Nephron progenitor cell (in vitro differentiated cells): ENCODE results near the gene ENTHD1.

Source experiments
- DNase-seq: peaks from one replicate; pipeline ENCODE4 v3.0.0; 2021
- H3K27ac Mint-ChIP-seq: 2 replicates; pipeline ENCODE4 v1.8.0; 2021; ENCODE audit warnings: mild to moderate bottlenecking, moderate library complexity, mixed read lengths
- H3K27me3 Mint-ChIP-seq: 2 replicates; pipeline ENCODE4 v1.8.0; 2021; ENCODE audit warnings: mild to moderate bottlenecking, low read depth, mixed read lengths; ENCODE audit not compliant: poor library complexity
- H3K36me3 Mint-ChIP-seq: 2 replicates; pipeline ENCODE4 v1.8.0; 2021; ENCODE audit warnings: low read depth, mixed read lengths
- H3K4me1 Mint-ChIP-seq: 2 replicates; pipeline ENCODE4 v1.8.0; 2021; ENCODE audit warnings: mixed read lengths
- H3K4me3 Mint-ChIP-seq: 2 replicates; pipeline ENCODE4 v1.8.0; 2021; ENCODE audit warnings: mild to moderate bottlenecking, moderate library complexity, mixed read lengths
- H3K9me3 Mint-ChIP-seq: 2 replicates; pipeline ENCODE4 v1.8.0; 2021; ENCODE audit warnings: mild to moderate bottlenecking, moderate library complexity, mixed read lengths
- TF ChIP-seq, protein P1 (sequence below): fragments of 200-600 bp; sonication (generic); IDR thresholded peaks from 2 replicates; pipeline ENCODE4 v1.5.0; 2021; ENCODE audit warnings: antibody characterized with exemption

ENTHD1 gene

DNA sequence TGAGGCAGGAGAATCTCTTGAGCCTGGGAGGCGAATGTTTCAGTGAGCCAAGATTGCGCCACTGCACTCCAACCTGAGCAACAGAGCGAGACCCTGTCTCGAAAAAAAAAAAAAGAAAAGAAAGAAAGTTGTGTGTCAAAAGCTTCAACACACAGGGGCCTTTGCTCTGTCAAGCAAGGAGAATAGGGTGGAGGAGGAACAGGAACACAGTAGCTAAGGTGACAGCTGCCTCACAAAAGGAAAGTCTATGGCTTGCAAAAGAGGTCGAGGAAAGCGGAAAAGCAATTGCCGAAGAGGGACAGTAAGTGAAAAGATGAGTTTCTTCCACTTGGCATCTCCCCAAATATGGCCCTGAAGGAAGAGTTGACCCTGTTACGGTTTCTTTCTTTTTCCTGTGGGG is 40.2 kb upstream of the ENTHD1 start:
- H3K27ac Mint-ChIP-seq: peak overlapping the region; percentile 7
- DNase-seq: no peak
- peaks cover 60% of the 10 kb centered on the region for H3K4me1 Mint-ChIP-seq
- no peaks in the 10 kb centered on the region for H3K36me3 Mint-ChIP-seq
- TF ChIP-seq, protein P1, sequence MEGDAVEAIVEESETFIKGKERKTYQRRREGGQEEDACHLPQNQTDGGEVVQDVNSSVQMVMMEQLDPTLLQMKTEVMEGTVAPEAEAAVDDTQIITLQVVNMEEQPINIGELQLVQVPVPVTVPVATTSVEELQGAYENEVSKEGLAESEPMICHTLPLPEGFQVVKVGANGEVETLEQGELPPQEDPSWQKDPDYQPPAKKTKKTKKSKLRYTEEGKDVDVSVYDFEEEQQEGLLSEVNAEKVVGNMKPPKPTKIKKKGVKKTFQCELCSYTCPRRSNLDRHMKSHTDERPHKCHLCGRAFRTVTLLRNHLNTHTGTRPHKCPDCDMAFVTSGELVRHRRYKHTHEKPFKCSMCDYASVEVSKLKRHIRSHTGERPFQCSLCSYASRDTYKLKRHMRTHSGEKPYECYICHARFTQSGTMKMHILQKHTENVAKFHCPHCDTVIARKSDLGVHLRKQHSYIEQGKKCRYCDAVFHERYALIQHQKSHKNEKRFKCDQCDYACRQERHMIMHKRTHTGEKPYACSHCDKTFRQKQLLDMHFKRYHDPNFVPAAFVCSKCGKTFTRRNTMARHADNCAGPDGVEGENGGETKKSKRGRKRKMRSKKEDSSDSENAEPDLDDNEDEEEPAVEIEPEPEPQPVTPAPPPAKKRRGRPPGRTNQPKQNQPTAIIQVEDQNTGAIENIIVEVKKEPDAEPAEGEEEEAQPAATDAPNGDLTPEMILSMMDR: no peak
- H3K27me3 Mint-ChIP-seq: peaks cover 3% of the 10 kb centered on the region
- peak overlapping the region; percentile 26 for H3K4me3 Mint-ChIP-seq
- H3K9me3 Mint-ChIP-seq: no peaks in the 10 kb centered on the region

DNA sequence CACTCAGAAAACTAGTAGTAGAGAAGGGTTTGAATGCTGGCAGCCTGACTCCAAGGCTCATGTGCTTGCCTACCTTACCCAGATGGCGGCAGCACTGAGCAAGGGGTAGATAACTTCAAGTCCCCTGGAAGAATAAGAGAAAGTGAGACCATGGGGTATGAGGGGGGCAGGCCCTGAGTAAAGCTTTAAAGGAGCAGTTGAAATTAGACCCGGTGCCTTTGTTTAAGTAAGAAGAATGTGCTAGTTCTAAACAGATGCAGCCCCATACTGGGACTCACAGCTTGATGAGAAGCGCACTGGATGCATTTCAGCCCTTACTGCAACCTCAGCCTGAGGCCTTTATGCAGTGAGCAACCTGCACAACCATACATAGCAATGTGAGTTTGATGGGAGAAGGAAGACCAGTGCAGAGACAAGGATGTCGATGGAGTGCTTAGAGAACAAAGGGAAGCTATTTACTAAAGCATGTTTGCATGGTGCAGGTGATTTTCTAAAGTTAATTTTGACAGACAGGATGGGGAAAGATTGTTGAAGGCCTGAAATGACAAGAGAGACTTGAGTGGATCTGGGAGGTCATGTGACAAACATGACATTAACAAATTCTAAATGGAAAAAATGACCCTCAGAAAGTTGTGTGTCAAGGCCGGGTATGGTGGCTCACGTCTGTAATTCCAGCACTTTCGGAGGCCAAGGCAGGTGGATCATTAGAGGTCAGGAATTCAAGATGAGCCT is 39.5 kb upstream of the ENTHD1 start:
- peak overlapping the region; percentile 7 for H3K27ac Mint-ChIP-seq
- H3K27me3 Mint-ChIP-seq: peaks cover 3% of the 10 kb centered on the region
- H3K36me3 Mint-ChIP-seq: no peaks in the 10 kb centered on the region
- TF ChIP-seq, protein P1: peak; percentile 48
- no peak overlapping the region for H3K4me3 Mint-ChIP-seq
- peak; percentile 24 for DNase-seq
- peaks cover 54% of the 10 kb centered on the region for H3K4me1 Mint-ChIP-seq
- no peaks in the 10 kb centered on the region for H3K9me3 Mint-ChIP-seq

- Mint-ChIP-seq H3K27ac (no peak overlapping the region), H3K27me3 (peaks cover 6% of the 10 kb centered on the region), H3K4me1 (peaks cover 51% of the 10 kb centered on the region), H3K9me3 (no peaks in the 10 kb centered on the region), H3K36me3 (no peaks in the 10 kb centered on the region), H3K4me3 (no peak overlapping the region)
- no peak for DNase-seq
- TF ChIP-seq, protein P1: no peak
These were observed 38.6 kb upstream of the ENTHD1 start for GRCh38 chr22:39932166-39932565.

GRCh38 chr22:39931251-39931650 is 37.7 kb upstream of the ENTHD1 start:
- H3K4me1 Mint-ChIP-seq: peaks cover 47% of the 10 kb centered on the region
- DNase-seq: no peak
- no peak overlapping the region for H3K27ac Mint-ChIP-seq
- H3K36me3 Mint-ChIP-seq: no peaks in the 10 kb centered on the region
- TF ChIP-seq, protein P1: no peak
- no peak overlapping the region for H3K4me3 Mint-ChIP-seq
- H3K9me3 Mint-ChIP-seq: no peaks in the 10 kb centered on the region
- peaks cover 8% of the 10 kb centered on the region for H3K27me3 Mint-ChIP-seq

GRCh38 chr22:39928536-39929520 is 35.3 kb upstream of the ENTHD1 start:
- Mint-ChIP-seq H3K27me3 (peaks cover 20% of the 10 kb centered on the region), H3K9me3 (no peaks in the 10 kb centered on the region), H3K36me3 (no peaks in the 10 kb centered on the region), H3K4me1 (peaks cover 25% of the 10 kb centered on the region), H3K27ac (no peak overlapping the region), H3K4me3 (no peak overlapping the region)
- TF ChIP-seq, protein P1: no peak
- DNase-seq: no peak
